Parietal lobe (tissue), 1 donor: ENCODE data around the gene RCAN2. TPM values are rescaled to one million over a fixed set of nuclear protein-coding genes. Genes with fewer than 3 reads are reported as not detected.

Experiments
- total RNA-seq: library from RNA; depleted of rRNA; stranded (reverse); fragments of >200 nt; gene quantifications from one replicate; pipeline ENCODE4 v1.2.3, GENCODE V29; 2014

Gene RCAN2
- 7.5 TPM for total RNA-seq

DNA sequence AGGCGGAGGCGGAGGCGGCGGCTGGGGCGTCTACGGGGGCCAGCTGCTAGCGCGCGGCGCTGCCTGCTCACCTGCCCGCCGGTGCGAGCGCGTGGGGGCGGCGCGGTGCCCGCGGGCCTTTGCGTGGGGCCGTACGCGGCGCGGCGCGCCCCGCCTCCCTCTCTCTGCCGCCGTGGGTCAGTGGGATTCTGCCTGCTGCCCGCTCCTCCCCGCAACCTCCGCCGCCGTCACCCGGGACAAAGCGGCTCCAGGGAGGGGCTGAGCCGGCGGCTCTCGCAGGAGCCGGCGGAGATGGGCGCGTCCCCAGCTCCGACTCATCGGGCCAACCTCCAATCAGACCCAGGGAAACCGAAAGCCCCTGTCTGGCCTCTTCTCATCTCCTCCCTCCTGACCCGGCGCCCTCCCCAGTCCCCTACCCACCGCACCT, at the start of gene RCAN2:
Gene RCAN2 (minus strand): TSS at position 249 of the 427 bp plus-strand sequence.

Other genes starting within 250 kb of the RCAN2 start
- gene CYP39A1, start 161.4 kb upstream of the RCAN2 start, total RNA-seq = 3.1 TPM
- gene SLC25A27, start 161.5 kb upstream of the RCAN2 start, total RNA-seq = 57.6 TPM
- 2.5 TPM for gene TDRD6, start 196.4 kb upstream of the RCAN2 start, total RNA-seq
- gene PLA2G7, start 243.9 kb upstream of the RCAN2 start, total RNA-seq = 1.9 TPM